Stimulated activated CD8-positive, alpha-beta memory T cell treated with anti-CD3 and anti-CD28 coated beads, Interleukin-4, amount 100 ng/mL, for 24 hours (primary cell): ENCODE results near the gene DGCR6L.
A peak's percentile ranks its signal among the peaks of the same experiment; 100 is the strongest.
"Not testable (repeated sequence)": the region's sequence is repeated elsewhere in the genome, so short reads cannot be mapped to it uniquely, and the experiment has no call there.

Experiments used
- DNase-seq: peaks from one replicate; pipeline ENCODE4 v3.0.0-alpha.2; 2020; ENCODE audit warnings: low read depth

Gene DGCR6L

DNA sequence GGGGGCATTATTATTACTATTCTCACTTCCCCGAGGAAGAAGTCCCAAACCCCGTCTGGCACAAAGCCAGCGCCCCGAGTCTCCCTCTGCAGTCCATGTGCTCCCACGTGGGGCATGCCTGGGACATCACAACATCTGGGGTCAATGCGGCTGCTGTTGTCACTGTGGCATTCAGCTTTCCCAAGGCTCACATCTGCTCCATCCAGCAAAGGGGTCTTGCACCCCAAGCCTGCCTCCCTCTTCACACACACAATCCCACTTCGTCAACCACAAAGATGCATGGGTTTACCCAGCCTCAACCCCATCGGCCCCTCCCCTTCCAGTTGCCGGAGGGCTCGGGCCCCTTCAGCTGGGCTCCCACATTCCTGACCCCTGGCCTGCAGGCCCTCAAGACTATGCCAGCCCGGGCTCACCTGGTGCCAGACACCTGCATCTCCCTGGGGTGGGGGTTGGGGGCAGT is 28.2 kb downstream of the DGCR6L start:
- DNase-seq, result no peak

GRCh38 chr22:20291249-20291586 is 28.6 kb downstream of the DGCR6L start:
- DNase-seq, result no peak

- no peak for DNase-seq
Observed at GRCh38 chr22:20290578-20291248, 29.1 kb downstream of the DGCR6L start.

DNA sequence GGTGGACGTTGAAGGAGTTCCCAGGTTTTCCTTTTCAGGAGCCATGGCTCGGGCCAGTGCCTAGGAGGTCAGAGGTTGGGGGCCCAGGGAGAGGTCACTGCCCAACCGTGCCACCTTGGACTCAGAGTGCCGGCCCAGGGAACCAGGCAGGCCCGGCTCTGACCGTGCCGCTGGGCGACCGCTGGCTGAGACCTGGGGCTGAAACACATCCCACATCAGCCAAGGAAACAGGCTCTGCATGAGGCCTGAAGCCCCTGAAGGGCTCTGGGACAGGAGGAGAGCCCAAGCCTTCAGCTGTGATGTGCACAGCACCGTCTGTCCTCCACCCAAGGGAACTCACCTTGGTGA is 29.8 kb downstream of the DGCR6L start:
- DNase-seq, result no peak

DNA sequence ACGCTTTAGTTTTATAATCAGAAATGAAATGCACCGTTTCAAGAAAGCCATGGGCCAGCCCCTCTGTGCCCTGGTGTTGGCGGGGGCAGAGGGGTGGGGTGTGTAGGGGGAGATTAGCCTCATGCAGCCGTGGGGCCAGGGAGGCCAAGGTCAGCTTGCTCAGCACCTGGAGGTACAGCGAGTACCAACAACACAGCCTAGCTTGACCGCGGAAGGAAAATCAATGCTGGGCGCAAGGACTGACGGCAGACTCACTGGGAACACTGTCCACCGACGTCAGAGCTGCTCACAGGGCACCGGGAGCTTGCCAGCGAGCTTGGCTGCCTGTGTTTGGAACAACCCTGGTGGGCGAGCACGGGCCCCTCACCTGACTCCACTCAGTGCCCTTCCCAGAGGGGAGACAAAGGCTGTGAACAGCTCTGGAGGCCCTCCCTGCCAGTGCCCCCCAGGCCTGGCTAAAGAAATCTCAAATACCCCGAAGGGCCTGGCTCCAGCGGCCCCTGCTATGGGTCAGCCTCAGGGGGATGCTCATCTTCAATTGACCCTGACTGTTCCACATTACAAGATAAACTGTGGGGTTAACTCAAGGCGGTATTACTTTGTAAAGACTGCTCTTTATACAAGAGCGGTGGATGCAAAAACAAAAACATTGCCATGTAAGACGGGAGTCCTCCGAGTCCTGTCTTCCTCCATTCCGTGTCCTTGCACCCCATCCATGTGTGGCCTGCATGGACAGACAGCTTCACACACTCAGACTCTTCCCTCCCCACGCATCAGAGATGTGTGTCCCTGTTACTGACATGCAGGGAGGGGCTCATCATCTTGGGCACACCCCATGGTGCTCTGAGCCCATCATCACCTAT is 30.4 kb downstream of the DGCR6L start:
- DNase-seq, result not testable (repeated sequence)

DNA sequence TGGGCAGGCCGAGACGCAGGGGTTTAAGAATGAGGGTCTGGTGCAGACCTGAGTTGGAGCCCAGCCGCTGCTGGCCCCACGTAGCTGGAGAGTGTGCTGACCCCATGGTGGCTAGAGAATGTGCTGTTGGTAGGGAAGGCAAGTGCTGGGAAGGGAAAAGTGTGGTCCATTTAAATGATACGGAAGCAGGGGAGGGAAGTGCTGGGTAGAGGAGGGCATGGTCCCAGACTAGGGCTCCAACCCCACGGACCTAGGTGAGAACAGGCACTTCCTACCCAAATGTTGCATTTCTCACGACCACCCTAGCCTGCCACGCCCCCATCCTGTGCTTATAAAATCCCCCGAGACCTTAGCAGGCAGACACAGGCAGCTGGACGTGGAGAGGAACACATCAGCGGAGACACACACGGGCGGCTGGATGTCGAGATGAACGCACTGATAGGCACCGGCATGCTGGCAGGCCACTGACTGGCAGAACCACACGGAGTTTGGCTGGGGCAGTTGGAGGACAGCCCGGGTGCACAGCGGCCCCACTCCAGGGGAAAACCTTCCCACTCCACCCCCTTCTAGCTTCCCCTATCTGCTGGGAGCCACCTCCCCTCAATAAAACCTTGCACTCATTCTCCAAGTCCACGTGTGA is 33.0 kb downstream of the DGCR6L start:
- DNase-seq, result not testable (repeated sequence)

- not testable (repeated sequence) for DNase-seq
Observed at GRCh38 chr22:20286312-20286660, 33.6 kb downstream of the DGCR6L start.

GRCh38 chr22:20285473-20286311 is 34.2 kb downstream of the DGCR6L start:
- peak; percentile 57 for DNase-seq

GRCh38 chr22:20284471-20285086 is 35.3 kb downstream of the DGCR6L start:
- no peak for DNase-seq

- no peak for DNase-seq
Observed at GRCh38 chr22:20283674-20284066, 36.2 kb downstream of the DGCR6L start.

DNA sequence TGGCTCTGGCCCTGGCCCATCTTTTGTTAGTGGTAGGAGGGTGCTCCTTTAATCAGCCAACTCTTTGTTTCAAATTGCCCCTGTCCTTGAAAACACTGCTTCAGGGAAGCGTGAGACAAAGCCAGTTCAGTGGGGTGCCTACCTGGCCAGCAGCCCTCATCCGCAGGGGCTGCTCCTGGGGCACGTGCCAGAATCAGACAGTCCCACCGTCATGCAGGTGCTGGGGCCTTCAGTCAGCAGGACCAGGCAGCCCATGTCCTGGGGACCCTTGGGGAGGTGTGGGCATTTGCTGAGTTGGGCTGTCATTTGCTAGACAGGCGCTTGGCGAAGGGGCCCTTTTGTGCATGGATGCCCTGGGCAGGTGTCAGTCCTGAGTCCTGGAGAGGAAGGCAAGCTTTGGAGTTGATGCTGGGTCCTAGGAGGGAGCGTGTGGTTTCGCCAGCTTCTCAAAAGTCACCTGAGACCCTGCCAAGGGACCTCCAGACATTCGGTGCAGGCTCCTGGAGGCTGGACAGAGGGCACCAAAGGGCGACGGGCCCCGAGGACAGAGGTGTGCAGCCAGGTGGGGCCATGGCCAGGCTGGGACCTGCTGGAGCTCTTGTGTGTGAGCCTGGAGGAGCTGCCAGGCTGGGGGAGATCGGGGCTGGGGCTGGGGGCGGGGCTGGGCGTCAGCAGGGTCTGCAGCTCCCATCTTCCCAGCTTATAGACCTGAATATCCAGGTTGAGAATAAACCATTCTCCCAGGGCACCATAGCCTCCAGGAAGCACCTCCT is 36.8 kb downstream of the DGCR6L start:
- DNase-seq, result no peak

DNA sequence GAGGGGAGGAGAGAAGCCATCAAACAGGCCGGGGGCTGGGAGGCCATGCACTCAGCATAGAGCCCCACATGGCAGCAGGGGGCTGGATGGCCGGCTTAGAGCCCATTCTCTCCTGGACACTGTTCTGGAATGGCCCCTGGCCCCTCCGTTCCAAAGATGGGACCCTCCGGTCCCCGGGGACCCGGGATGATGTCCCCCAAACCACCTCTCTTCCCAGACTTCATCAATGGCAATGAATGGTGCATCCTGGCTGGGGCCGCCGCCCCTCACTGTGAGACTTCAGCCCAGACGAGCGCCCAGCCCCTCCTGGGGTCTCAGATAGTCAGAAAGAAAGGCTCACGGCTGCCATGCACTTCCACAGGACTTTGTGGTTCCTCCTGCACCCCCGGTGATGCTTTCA is 38.0 kb downstream of the DGCR6L start:
- DNase-seq, result no peak

GRCh38 chr22:20281473-20281872 is 38.4 kb downstream of the DGCR6L start:
- DNase-seq, result not testable (repeated sequence)

GRCh38 chr22:20280866-20281265 is 39.0 kb downstream of the DGCR6L start:
- DNase-seq, result no peak

DNA sequence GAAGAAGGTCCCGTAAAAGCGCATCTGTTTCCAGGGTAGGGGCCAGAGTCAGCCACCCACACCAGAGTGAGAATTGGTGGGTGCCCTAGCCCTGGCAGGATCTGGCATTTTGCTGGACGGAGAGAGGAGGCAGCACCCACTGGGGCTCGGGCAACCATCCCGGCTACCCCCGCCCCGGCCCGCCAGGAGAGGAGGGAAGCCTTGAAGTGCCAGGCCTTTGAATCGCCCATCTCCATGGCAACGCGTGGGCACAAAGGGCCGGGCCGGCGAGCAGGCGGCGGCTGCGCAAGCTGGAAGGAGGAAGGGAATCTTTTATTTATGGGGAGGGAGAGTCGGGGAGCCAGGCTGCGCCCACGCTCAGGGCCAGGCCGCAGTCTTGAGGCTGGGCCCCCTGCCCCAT is 39.7 kb downstream of the DGCR6L start:
- not testable (repeated sequence) for DNase-seq

DNA sequence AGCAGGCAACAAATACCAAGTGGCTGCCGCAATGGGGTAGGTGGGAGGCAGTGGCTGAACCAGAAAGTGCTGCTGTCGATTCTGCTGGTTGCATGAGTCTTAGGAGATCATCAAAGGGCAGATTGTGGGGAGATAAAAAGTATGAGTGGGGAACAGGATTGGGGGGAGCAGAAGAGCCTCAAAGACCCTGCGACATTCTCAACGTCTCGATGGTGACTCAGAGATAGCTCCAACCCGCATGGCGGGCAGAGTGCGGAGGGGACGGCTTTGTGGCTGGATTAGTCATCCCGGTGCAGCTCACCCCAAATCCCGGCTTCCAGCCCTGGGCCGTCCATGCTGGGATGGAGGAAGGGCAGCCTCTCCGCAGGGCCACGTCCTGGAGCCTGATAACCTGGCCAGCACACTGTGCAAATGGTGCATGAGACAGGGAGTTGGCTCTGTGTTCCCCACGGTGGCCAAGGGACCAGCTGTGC is 40.2 kb downstream of the DGCR6L start:
- no peak for DNase-seq

GRCh38 chr22:20278726-20279490 is 41.0 kb downstream of the DGCR6L start:
- not testable (repeated sequence) for DNase-seq

- not testable (repeated sequence) for DNase-seq
Observed at GRCh38 chr22:20277936-20278635, 41.8 kb downstream of the DGCR6L start.

- no peak for DNase-seq
Observed at GRCh38 chr22:20276468-20276867, 43.4 kb downstream of the DGCR6L start.
